GM21381 (cell line): ENCODE results near the gene CAVIN2.
"Not testable (repeated sequence)": the region's sequence is repeated elsewhere in the genome, so short reads cannot be mapped to it uniquely, and the experiment has no call there.

Experiments
- ATAC-seq: cut with Tn5 transposase; IDR thresholded peaks from one replicate; pipeline ENCODE4 v1.9.1; 2021; ENCODE audit warnings: mild to moderate bottlenecking, moderate library complexity; ENCODE audit not compliant: unreplicated experiment

The CAVIN2 gene

DNA sequence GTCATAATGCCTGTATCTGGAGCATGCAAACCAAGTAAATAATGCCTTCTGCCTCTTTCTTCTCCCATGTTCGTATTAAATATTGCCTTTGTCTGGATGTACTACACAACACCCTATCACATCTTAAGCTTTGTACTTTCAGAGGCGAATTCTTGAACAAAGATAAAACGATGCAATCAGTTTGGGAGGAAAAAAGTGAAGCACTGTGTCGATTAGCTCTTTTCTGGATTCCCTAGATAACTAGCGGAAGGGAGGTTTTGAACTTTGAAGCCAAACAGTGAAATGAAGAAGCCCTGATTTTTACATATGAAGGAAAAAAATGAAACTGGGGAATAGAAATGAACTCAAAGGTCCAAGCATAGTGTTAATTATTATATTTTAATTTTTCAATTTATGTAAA, 44.7 kb downstream of the CAVIN2 start:
- ATAC-seq, result no peak

DNA sequence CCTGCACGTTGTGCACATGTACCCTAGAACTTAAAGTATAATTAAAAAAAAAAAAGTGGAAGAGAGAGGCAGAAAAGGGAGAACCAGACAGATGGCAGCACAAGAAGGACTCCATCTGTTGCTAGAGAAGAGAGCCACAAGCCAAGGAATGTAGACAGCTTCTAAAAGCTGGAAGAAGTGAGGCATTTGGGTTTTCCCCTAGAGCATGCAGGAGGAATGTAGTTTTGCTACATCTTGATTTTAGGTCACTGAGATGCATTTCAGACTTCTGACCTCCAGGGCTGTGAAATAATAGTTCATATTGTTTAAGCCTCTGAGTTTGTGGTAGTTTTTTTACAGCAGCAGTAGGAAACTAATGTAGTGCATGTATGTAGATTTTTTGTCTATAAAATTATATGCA, 46.0 kb downstream of the CAVIN2 start:
- ATAC-seq, result no peak

DNA sequence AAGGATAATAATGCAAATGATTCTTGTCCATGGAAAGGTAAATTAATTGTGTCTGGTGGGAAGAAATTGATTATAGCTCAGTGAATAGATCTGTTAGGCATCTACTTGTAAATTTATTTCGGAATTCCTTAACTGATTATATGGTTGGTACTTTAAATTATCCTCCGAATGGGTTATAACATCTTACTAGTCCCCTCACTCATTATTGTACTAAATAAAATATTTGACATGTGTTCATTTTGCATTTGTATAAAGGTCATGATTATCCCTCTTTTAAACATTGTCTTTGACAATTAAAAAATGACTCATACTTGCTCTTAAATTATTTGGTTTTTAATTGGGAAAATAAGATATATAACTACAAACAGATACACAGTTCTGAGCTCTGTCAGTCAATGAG, 47.4 kb downstream of the CAVIN2 start:
- no peak for ATAC-seq

DNA sequence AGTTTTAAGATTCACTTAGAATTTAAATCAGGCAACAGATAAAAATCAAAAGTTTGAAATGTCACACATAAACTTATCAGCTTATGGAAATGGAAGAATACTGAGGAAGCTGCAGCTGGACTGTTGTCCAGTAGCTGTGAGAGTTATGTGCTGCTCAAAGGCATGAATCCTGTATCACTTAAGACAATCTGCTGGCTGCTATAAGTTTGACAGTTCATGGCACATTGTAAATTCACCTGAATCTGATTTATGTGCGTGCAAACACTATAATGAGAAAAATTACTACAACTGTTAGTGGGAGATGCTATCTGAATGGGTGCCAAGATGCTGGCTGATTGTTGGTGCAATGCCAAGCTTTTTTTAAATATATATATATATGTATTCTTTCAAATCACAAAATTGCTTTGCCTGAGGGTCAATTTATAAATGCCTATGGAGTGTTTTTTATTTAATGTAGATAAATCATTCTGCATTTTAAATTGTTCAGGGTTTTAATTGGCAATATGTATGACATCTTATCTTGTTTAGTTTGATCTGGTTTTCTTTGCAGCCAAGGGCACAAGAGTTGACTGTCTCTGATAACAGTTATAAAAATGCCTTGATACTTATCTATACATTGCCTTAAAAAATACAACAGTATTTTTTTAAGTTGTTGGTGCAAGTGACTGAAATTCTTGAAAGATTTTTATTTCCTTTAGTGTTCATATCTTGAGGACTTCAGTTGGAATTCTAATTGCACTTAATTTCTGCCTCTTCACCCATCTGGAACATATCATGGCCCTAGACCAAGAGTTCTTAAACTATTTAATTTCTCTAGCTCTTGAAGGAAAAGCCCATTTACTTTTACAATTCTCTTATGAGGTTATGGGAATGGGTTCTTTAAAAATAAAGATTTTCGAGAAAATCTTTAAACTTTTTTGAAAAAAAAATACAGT, 48.7 kb downstream of the CAVIN2 start:
- ATAC-seq, result no peak

DNA sequence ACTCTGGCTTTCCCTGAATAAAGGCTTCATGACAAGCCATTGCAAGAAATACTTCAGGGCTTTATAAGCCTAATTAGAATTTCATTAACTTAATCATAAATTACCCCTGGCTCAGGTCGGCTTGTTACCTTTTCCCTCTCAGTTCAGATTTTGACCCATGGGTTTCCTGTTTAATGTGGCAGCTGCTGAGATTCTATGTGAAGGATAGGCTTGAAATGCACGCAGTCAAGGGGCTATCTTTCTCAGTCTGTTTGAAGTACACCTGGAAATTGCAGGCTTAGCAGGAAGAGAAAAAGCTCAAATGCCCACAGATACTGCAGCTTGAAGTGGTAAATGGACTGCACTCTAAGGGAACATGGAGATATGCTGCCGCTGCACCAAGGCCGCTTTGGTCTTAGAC, 49.4 kb downstream of the CAVIN2 start:
- no peak for ATAC-seq

DNA sequence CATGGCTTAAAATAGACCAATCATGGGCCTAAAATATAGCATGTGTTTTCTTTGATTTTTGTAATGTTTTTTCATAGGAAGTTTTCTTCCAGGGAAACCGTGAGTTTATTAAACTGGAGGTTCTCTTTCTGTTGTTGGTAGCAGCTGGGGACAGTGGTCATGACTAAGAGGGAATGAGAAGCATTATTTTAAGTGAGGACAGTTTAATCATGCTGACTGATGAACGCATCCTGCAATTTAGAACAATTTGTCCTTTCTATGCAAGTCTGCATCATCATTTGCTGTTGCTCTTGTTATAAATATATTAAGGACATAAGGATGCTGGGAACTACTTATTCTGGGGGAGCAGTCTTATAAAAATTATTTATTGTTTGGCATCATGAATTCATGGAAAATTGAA, 51.2 kb downstream of the CAVIN2 start:
- no peak for ATAC-seq

DNA sequence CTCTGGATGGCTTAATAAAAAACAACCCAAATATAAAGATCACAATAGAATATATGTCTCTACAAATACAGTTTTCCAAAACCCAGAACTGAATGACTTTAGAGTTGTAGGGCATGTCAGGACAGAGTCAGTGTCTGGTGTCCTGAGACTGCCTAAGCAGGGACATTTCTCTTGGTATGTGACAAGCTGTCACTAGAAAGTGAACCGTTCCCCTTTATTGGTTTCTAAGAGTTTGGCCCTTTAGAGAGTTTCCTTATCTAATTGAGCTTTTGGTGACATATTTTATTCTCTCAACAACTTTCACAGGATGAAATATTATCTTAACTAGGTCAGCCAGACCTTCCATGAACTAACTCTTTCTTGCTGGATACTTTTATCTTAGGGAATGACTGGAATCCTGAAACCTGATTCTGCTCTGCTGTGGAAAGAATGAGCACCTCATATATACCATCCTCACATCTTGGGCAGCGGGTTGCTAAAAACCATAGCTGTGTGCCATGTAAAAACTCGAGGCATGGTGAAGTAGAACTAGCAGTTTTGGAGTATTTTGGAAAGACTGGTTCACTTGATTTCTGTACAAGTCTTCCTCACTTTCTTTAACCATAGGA, 54.8 kb downstream of the CAVIN2 start:
- ATAC-seq, result no peak

DNA sequence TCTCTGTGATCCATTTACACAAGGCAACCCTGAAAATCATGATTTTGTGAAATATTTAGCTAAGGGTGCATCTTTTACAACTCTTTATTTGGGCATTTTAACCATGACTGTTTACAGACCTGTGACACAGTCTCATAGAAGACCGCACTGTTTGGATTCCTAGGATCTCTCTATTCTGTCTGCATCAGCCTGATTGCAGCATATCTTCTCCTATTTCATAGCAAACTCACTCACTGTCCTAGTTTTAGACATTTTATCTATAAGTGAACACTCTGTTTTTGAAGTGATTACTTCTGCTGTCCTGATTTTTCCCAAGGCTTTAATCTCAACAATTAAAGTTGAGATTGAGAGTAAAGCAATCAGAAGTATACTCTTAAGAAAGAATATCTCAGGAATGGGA, 56.2 kb downstream of the CAVIN2 start:
- no peak for ATAC-seq

DNA sequence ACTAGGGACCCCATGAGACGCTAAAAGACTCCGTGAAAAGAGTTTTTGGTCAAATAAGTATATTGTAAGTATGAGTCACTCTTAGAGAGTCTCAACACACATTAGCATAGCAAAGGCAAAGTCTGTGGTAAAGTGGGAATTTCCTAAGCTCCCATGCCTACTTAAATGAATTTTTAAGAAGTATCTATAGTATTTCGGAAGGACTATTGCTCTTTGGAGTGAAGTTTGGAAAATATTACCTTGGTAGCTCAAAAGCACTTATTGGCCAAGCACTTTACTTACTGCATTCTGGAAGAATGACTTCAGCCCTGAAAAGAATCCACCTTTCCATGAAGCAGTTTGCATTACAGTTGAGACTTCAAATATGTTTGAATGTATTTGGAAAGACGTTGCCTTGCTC, 57.1 kb downstream of the CAVIN2 start:
- ATAC-seq, result no peak

DNA sequence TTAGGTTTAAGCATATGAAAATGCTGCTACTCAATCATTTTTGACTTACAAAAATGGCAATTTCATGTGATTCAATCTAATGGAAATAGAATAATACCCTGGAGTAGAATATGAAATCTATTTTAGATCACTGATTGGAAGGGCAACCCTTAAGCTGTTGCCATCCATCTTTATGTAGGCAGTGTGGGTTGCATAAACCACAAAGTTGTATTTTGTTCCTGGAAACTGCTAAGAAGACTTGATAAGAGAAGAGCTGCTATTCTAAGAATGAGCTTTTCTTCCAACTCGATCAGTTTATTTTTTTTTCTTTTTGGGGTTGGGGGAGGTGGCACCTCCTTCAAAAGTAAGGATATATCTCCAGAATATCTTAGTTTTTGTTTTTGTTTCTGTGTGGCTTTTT, 60.2 kb downstream of the CAVIN2 start:
- ATAC-seq, result no peak

DNA sequence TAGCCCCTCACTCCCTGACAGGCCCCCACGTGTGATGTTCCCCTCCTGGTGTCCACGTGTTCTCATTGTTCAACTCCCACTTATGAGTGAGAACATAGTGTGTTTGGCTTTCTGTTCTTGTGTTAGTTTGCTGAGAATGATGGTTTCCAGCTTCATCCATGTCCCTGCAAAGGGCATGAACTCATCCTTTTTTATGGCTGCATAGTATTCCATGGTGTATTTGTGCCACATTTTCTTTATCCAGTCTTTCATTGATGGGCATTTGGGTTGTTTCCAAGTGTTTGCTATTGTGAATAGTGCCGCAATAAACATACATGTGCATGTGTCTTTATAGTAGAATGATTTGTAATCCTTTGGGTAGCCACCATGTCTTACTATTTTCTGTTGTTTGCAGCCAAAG, 61.2 kb downstream of the CAVIN2 start:
- ATAC-seq, result not testable (repeated sequence)
